GM12865 (cell line): ENCODE data around the gene HSF5.
A peak's percentile ranks its signal among the peaks of the same experiment; 100 is the strongest.

Experiments
- DNase-seq: peaks from one replicate; pipeline ENCODE4 v3.0.0; 2010; ENCODE audit warnings: low read depth
- H3K4me3 ChIP-seq: 2 replicates; pipeline ENCODE4 v1.5.1; 2011; ENCODE audit warnings: mild to moderate bottlenecking, low read depth, low read length, control low read depth
- CTCF ChIP-seq: IDR thresholded peaks from 2 replicates; pipeline ENCODE4 v1.5.1; 2011; ENCODE audit warnings: low read length, control low read depth, low read depth, inconsistent platforms; ENCODE audit not compliant: insufficient read depth; ENCODE audit errors: missing control alignments

HSF5 gene

DNA sequence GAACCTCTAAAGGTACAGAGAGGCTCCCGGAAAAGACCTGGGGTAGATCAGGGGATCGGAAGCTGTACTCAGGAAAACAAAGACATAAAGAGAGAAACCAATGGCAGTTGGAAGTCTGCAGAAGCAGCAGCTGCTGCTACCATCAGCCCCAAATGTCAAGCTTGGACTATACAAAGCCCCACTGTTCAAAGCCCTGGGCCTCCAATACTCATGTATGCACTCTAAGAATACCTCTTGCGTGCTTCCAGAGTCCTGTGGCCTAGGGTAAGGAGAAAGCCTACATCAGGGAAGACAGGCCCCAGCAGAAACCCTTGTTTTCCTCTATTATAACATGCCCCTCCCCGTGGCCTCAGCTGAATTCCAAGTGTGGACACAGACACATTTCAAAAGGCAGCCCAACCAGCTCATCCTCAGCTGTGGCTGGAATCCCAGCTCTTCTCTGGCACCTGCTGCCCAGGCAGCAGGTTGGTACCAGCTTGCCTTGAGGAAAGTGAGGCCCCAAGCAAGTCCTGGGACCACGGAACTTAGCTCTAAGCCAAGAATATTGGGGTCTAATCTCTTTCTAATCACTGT lies 45.5 kb upstream of the HSF5 start:
- no peak for DNase-seq
- H3K4me3 ChIP-seq = no peak overlapping the region
- TF ChIP-seq CTCF = no peak

DNA sequence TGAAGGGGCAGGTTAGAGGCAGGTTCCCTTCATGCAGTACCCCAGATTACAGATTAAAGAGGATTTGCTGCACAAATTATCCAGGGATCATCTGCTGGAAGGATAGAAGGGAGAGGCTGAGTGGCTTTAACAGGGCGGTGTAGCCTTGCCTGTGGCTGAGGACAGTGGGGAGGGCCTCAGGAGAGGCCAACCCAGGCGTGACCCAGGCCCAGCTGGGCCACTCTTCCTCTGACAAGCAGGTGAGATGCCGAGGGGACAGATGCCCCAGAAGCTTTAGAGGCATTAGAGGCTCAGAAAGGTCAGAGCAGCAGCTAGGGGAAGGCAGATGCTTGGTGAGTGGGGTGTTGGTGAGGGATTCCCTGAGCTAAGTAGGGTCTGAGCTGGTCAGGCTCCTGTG lies 44.3 kb upstream of the HSF5 start:
- no peak overlapping the region for H3K4me3 ChIP-seq
- DNase-seq = no peak
- TF ChIP-seq CTCF = no peak

GRCh38 chr17:58531661-58532554 lies 43.7 kb upstream of the HSF5 start:
- peak; percentile 35 for DNase-seq
- no peak for TF ChIP-seq CTCF
- H3K4me3 ChIP-seq = peak overlapping the region; percentile 17; the same call in 1 of the 2 replicates

DNA sequence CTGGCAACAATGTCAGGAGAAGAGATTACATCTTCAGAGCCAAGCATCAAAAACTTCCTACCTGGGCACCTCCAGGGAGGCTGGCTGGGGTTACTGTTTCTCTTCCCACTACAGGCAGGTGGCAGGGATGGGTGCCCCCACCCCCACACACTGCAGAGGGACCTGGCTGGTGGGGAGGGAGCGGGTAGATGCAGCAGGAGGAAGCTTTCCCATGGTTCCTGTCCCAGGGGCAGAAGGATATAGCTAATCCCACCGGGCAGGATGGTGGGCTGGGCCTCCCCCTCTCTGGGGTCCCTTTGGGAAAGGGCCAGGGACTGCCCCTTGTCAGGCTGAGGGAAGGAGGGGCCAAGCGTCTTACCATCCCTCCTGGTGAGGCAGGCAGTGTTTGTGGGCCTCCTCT lies 42.9 kb upstream of the HSF5 start:
- no peak for DNase-seq
- no peak for TF ChIP-seq CTCF
- no peak overlapping the region for H3K4me3 ChIP-seq

GRCh38 chr17:58530655-58531054 lies 42.4 kb upstream of the HSF5 start:
- H3K4me3 ChIP-seq = no peak overlapping the region
- TF ChIP-seq CTCF = no peak
- DNase-seq = no peak

DNA sequence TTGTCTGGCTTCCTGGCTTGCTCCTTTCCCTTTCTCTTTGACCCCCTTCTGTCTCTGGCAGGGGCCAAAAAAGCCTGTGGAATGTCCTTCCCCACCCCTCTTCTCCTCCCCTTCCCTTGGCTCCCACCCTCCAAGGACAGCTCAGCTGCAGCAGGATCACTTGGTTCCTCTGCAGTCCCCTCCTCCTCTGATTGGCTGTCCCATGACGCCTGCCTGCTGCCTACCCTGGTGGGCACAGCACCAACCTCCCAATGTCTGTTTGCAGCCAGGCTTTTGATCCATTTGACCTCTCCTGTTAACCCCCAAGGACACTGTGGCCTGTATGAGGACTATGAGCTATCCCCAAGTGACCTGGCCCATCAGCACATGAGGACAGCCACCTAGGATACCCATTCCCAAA lies 41.1 kb upstream of the HSF5 start:
- H3K4me3 ChIP-seq = no peak overlapping the region
- no peak for DNase-seq
- no peak for TF ChIP-seq CTCF
